Medulla oblongata (tissue), 1 donor: Measurements from ENCODE around the gene PTPRE.

Experiments used
- DNase-seq: peaks from one replicate; pipeline ENCODE4 v3.0.0-alpha.2; 2015; ENCODE audit errors: extremely low spot score

The PTPRE gene

GRCh38 chr10:127907411-127908105, 655 bp downstream of the PTPRE start:
- no peak for DNase-seq

- DNase-seq = no peak
Observed at GRCh38 chr10:127908106-127908958, 1.4 kb downstream of the PTPRE start.

- no peak for DNase-seq
Observed at GRCh38 chr10:127908959-127909267, 2.0 kb downstream of the PTPRE start.

- no peak for DNase-seq
Observed at GRCh38 chr10:127909716-127910463, 3.0 kb downstream of the PTPRE start.

GRCh38 chr10:127910464-127910770, 3.5 kb downstream of the PTPRE start:
- DNase-seq = no peak

- DNase-seq = peak; percentile 44
Observed at GRCh38 chr10:127911218-127911866, 4.4 kb downstream of the PTPRE start.

- peak; percentile 1 for DNase-seq
Observed at GRCh38 chr10:127911867-127912257, 5.0 kb downstream of the PTPRE start.

GRCh38 chr10:127912607-127913367, 5.9 kb downstream of the PTPRE start:
- DNase-seq = peak; percentile 1

GRCh38 chr10:127913368-127913759, 6.5 kb downstream of the PTPRE start:
- no peak for DNase-seq

GRCh38 chr10:127915324-127915723, 8.4 kb downstream of the PTPRE start:
- DNase-seq = no peak

- DNase-seq = no peak
Observed at GRCh38 chr10:127916826-127917225, 9.9 kb downstream of the PTPRE start.

GRCh38 chr10:127918572-127918971, 11.7 kb downstream of the PTPRE start:
- peak; percentile 80 for DNase-seq

GRCh38 chr10:127919418-127920271, 12.7 kb downstream of the PTPRE start:
- DNase-seq = peak; percentile 83

- DNase-seq = no peak
Observed at GRCh38 chr10:127920306-127921074, 13.6 kb downstream of the PTPRE start.

- no peak for DNase-seq
Observed at GRCh38 chr10:127921075-127921752, 14.3 kb downstream of the PTPRE start.

GRCh38 chr10:127921753-127922145, 14.8 kb downstream of the PTPRE start:
- DNase-seq = peak; percentile 70

GRCh38 chr10:127922206-127922605, 15.3 kb downstream of the PTPRE start:
- DNase-seq = no peak

- DNase-seq = peak; percentile 80
Observed at GRCh38 chr10:127922675-127923366, 15.9 kb downstream of the PTPRE start.

GRCh38 chr10:127923646-127924045, 16.7 kb downstream of the PTPRE start:
- no peak for DNase-seq
